Islet precursor cell (in vitro differentiated cells): Measurements from ENCODE around the gene TES.

Source experiments
- DNase-seq: peaks from one replicate; pipeline ENCODE4 v3.0.0-alpha.2; 2018

TES gene

DNA sequence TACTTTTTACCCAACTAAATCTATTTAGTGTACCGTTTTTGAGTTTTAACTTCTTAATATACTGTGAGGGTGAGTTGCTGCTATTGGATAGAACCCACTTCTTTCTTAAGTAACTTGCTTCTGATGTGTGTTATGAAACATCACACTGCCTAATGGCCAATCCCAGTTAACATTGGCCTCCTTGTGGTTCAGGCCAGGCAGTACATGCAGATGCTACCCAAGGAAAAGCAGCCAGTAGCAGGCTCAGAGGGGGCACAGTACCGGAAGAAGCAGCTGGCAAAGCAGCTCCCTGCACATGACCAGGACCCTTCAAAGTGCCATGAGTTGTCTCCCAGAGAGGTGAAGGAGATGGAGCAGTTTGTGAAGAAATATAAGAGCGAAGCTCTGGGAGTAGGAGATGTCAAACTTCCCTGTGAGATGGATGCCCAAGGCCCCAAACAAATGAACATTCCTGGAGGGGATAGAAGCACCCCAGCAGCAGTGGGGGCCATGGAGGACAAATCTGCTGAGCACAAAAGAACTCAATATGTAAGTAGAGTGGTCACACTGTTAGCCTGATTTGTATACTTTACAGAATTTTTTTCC, 39.7 kb downstream of the TES start:
- DNase-seq: peak; percentile 62

DNA sequence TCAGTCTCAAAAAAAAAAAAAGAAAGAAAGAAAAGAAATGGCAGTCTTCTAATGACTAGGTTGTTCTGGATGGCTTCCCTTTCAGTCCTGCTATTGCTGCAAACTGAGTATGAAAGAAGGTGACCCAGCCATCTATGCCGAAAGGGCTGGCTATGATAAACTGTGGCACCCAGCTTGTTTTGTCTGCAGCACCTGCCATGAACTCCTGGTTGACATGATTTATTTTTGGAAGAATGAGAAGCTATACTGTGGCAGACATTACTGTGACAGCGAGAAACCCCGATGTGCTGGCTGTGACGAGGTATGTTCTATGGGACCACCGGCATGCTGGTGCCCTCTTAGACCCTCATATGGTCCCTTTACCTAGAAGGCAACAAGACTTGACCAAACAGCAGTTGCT, 41.3 kb downstream of the TES start:
- no peak for DNase-seq

DNA sequence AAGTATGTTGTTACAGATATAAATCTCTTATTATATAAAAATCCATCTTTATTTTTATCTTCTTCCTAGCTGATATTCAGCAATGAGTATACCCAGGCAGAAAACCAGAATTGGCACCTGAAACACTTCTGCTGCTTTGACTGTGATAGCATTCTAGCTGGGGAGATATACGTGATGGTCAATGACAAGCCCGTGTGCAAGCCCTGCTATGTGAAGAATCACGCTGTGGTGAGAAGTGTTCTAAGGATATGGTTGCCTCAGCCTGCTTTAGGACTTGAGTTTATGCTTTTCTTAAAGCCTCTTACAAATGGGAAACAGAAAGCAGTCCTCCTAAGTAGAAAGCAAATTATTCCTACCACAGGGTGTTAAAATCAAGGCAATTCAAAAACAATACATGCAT, 41.9 kb downstream of the TES start:
- DNase-seq: no peak

DNA sequence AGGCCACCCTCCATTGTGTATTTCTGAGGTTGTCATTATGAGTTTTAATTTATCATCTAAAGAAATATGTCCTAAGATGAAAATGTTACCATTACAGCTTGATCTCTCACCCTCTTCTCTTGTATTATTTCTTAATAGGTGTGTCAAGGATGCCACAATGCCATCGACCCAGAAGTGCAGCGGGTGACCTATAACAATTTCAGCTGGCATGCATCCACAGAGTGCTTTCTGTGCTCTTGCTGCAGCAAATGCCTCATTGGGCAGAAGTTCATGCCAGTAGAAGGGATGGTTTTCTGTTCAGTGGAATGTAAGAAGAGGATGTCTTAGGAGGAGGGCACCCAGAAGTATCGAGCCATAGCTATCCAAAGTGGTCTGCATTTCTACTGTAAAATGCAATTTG, 46.8 kb downstream of the TES start:
- DNase-seq: no peak

GRCh38 chr7:116258734-116259133, 48.4 kb downstream of the TES start:
- DNase-seq: no peak

DNA sequence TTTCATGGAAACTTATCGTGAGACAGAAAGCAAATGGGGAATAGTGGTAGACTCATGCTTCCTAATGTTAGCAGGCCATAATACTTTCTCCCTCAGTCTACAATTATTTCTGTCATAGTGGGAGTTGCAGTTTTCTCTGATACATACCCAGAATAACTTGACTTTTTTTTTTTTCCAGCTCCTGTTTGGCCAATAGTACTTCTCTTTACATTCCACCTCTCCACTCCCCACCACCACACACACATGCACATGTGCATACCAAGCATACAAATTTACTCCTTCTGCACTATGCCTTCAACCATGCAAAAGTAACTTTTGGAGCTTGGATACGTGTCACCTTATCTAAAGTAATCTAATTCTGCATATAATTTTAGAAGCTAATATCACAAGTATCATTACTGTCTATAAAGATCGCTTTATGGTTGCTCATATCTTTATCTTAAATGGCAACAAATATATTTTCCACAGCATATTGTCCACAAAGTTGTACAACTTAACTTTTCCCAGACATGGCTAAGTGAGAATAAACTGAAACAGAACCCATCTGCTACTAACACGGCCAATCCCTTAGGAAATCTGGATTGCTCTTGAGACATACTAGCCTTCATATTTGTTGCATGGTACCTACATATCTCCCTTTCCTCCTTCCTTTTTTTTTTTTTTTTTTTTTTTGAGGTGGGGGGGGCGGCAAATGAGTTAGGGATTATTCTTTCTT, 49.0 kb downstream of the TES start:
- DNase-seq: no peak

DNA sequence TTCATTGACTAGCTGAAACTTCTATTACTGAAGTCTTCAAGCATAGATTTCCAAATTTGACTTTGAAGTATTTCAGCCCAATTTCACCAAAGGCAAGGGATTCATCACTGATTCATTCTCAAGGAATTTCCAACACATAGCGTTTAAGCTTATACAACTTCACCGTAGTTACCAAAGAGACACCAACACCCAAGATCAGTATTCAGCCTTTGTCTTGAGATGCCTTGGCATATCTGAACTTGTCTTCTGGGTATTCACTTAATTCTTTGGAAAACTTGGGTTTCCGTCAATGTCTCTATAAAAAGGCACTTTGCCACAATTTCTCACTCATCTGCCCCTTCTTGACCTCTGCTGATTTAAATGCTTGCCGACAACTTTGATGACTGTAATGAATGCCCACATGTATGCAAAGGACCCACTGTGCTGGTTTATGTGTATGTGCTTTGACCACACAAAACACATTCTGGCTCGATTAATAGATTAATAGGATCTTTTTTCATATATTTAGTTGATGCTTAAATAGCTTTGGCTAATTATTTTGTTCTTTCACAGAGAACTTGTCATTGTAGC, 49.6 kb downstream of the TES start:
- DNase-seq: no peak

DNA sequence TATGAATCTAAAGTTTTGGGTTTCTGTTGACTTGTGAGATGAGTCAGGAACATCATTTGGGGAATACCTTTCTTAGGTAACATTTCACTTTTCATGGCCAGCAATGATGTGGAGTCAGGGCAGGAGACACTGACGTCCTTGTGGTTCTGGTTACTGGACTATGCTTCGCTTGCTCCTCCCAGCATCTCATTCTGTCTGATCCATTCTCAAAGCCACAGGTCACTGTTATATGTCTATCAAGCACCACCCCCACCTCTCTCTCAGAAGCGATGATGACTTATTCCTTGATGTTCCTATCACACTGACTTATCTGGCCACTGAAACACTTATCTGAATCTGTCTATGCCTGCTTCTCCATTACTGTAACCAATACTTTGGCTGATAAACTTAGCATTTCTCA, 51.6 kb downstream of the TES start:
- DNase-seq: no peak

DNA sequence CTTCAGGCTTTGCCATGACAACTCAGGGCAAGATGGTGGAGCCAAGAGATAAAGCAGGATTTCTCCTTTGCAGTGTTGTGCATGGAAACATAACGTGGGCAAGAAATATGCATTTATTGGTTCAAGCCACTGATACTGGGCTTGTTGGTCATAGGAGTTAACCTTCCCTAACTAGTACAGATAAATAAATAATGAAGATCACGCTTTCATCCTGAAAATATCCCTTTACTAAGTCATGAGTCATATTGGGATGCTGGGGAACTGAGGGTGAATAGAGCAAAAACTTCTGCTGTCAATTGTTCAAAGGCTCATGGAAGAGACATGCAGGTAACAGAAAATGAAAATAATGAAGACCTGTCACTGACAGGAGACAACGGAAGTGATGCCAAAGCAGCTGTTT, 55.5 kb downstream of the TES start:
- no peak for DNase-seq

DNA sequence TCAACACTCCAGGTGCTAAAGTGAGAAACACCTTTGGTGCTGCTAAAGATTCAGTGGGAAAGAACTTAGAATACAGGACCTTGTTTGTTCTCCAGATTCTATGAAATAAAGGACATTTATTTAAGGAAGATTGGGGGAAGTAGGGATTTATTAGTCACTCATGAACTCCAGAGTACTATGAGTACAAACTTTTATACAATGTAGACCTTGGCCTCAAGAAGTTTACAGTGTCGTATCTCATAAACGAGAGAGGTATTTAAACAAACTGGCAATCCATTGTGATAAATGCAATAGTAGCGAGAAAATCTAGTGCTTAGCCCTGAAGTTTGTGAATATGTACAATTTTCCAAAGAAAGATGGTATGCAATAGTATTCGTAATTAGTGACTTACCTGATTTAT, 59.1 kb downstream of the TES start:
- no peak for DNase-seq

DNA sequence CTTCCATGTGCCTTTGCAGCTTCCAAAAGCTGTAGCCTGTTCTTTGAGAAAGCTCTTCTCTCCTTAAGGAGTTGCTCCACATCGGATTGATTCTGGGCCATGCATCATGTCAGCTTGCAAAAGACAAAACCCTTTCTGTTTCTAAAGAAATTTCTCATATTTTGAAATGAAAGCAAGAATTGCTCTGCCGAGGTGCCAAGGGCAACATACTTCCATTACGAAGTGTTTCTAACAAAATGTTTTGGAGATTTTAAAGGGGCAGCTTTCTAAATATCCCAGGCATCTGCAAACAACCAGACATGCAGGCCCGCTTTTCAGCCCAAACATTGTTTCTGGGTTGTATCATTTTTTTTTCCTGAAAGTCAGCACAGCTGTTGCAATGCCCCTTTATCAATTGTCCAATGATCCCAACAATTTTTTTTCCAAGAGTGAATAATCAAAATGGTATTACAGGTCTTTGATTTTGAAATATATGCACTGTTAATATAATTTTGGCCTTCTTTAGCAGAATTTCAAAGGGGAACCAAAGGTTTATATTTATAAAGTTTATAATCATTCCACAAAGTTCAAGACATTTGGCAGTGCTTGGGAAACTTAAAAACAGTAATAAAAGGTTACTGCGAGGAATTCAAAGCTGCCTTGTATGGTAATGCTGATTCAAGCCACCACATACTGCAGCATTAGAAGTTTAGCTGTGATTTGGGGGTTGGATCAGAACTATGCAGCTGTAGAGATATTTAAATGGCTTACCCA, 61.0 kb downstream of the TES start:
- no peak for DNase-seq

GRCh38 chr7:116271963-116272886, 61.9 kb downstream of the TES start:
- DNase-seq: peak; percentile 88

- DNase-seq: no peak
These were observed 63.1 kb downstream of the TES start for GRCh38 chr7:116273283-116273917.

DNA sequence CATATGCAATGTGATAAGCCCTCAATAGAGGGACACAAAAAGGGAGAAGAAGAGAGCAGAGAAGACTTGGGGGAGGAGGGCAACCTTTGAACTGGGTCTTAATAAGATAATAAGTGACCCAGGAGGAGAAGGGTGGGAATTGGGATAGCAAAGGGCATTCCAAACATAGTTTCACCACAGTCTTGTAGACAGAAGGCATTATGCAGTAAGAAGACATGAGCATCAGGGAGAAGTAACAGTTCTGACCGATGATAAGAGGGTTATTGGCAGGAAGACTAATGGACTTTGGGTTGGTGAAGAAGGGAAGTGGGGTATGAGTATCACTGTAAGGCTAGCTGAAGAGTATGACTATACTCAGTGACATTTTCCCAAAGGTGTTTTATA, 63.6 kb downstream of the TES start:
- DNase-seq: no peak

DNA sequence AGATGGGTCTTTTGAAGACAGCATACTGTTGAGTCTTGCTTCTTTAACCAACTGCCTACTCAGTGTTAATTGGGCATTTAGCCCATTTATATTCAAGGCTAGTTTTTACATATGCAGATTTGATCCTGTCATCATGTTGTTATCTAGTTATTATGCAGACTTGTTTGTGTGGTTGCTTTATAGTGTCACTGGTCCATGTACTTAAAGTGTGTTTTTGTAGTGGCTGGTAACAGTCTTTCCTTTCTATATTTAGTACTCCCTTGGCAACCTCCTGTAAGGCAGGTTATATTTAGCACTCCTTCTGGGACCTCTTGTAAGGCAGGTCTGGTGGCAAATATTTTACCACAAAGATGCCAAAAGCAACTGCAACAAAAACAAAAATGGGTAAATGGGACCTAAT, 66.7 kb downstream of the TES start:
- DNase-seq: no peak

DNA sequence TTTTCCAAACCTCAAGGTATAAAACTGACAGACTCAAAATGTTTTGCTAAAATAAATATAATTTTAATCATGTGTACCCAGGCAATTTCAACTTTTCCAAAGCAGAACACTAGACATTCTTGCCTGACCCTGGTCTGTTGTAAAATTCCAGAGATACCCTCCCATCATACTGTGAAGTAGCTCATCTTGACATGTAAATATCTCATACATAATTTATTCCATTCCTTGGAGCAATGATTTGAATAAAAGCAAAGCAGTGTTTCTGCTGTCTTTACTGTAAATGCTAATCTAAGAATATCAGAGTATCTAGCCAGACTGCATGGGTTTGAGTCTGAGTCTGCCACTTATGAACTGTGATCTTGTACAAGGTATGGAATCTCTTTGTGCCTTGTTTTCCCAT, 68.9 kb downstream of the TES start:
- no peak for DNase-seq

GRCh38 chr7:116280803-116281202, 70.5 kb downstream of the TES start:
- no peak for DNase-seq

GRCh38 chr7:116283595-116284204, 73.4 kb downstream of the TES start:
- DNase-seq: no peak

GRCh38 chr7:116284390-116284789, 74.1 kb downstream of the TES start:
- DNase-seq: no peak

GRCh38 chr7:116285252-116285651, 74.9 kb downstream of the TES start:
- DNase-seq: no peak

DNA sequence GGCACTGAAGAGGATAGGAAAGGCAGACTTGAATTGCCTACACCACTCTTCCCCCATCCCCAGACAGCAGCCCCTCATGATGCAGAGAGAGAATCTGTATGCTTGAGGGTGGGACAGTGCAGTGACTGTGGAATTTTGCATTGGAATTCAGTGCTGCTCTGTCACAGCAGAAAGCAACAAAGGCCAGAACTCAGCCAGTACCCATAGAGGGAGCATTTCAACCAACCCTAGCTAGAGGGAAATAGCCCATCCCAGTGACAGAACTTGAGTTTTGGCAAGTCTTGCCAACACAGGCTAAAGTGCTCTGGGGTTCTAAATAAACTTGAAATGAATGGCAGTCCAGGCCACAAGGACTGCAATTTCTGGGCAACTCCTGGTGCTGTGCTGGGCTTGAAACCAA, 80.4 kb downstream of the TES start:
- DNase-seq: peak; percentile 66

DNA sequence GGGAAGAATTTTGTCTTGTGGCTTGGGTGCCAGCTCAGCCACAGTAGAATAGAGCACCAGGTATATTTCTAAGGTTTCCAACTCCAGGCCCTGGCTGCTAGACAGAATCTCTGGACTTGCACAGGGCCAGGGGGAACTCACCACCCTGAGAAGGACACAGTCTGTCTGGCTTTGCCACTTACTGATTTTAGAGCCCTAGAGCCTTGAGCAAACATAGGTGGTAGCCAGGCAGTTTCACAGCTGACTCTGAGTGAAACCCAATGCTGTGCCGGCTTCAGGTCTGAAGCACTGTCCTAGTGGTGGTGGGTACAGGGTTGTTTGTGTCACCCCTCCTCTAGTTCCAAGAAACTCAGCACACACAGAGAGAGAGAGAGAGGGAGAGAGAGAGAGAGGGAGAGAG, 81.6 kb downstream of the TES start:
- DNase-seq: no peak
